Trophoblast cell (in vitro differentiated cells and primary cell): Measurements from ENCODE around the gene GADL1.

Source experiments
- DNase-seq, 2 donors: peaks; one replicate each; pipeline ENCODE4 v3.0.0-alpha.2; 2016
- H2AFZ ChIP-seq: 2 replicates; pipeline ENCODE4 v1.6.1; 2013; ENCODE audit warnings: low read length, moderate library complexity, mild to moderate bottlenecking; ENCODE audit not compliant: insufficient read depth, poor library complexity
- H2AK5ac ChIP-seq: 2 replicates; pipeline ENCODE4 v1.6.1; 2013; ENCODE audit warnings: mild to moderate bottlenecking, low read length
- H2BK120ac ChIP-seq: 2 replicates; pipeline ENCODE4 v1.6.1; 2013; ENCODE audit warnings: low read length, mild to moderate bottlenecking, moderate library complexity; ENCODE audit not compliant: insufficient read depth, poor library complexity
- H2BK12ac ChIP-seq: 2 replicates; pipeline ENCODE4 v1.6.1; 2013; ENCODE audit warnings: mild to moderate bottlenecking, low read length, moderate library complexity
- H2BK5ac ChIP-seq: 2 replicates; pipeline ENCODE4 v1.6.1; 2013; ENCODE audit warnings: low read length, low read depth, moderate library complexity, mild to moderate bottlenecking; ENCODE audit not compliant: poor library complexity
- H3K14ac ChIP-seq: 2 replicates; pipeline ENCODE4 v1.6.1; 2013; ENCODE audit warnings: mild to moderate bottlenecking, low read length
- H3K18ac ChIP-seq: 2 replicates; pipeline ENCODE4 v1.6.1; 2013; ENCODE audit warnings: mild to moderate bottlenecking, low read length
- H3K23ac ChIP-seq: 2 replicates; pipeline ENCODE4 v1.6.1; 2013; ENCODE audit warnings: low read length
- H3K27ac ChIP-seq: 2 replicates; pipeline ENCODE4 v1.5.1; 2013; ENCODE audit warnings: low read depth, mild to moderate bottlenecking, inconsistent platforms, low read length, moderate library complexity
- H3K27me3 ChIP-seq: 2 replicates; pipeline ENCODE4 v1.6.1; 2013; ENCODE audit warnings: inconsistent platforms, mild to moderate bottlenecking, low read length, moderate library complexity; ENCODE audit not compliant: insufficient read depth
- H3K36me3 ChIP-seq, 2 experiments: 1 replicate in 1 of 2; 2 replicates in 1 of 2; pipeline ENCODE4 v1.6.1; 2013; ENCODE audit warnings: low read length in 2 of 2, mild to moderate bottlenecking in 2 of 2, moderate library complexity in 1 of 2; ENCODE audit not compliant: insufficient read depth in 2 of 2, control insufficient read depth in 1 of 2
- H3K4ac ChIP-seq: 2 replicates; pipeline ENCODE4 v1.6.1; 2013; ENCODE audit warnings: low read depth, mild to moderate bottlenecking, low read length, moderate library complexity
- H3K4me1 ChIP-seq, 2 experiments: 1 replicate in 1 of 2; 2 replicates in 1 of 2; pipeline ENCODE4 v1.6.1; 2013; ENCODE audit warnings: low read length in 2 of 2, mild to moderate bottlenecking in 2 of 2, moderate library complexity in 1 of 2; ENCODE audit not compliant: insufficient read depth in 2 of 2, control insufficient read depth in 1 of 2
- H3K4me2 ChIP-seq: 2 replicates; pipeline ENCODE4 v1.6.1; 2013; ENCODE audit warnings: inconsistent platforms, mild to moderate bottlenecking, low read length, moderate library complexity
- H3K4me3 ChIP-seq: 2 replicates; pipeline ENCODE4 v1.5.1; 2013; ENCODE audit warnings: mild to moderate bottlenecking, low read depth, low read length, inconsistent platforms
- H3K79me1 ChIP-seq: one replicate; pipeline ENCODE4 v1.6.1; 2013; ENCODE audit warnings: low read length
- H3K79me2 ChIP-seq: 2 replicates; pipeline ENCODE4 v1.6.1; 2013; ENCODE audit warnings: low read length, mild to moderate bottlenecking; ENCODE audit not compliant: control insufficient read depth, insufficient read depth, poor library complexity
- H3K9ac ChIP-seq: 2 replicates; pipeline ENCODE4 v1.6.1; 2013; ENCODE audit warnings: mild to moderate bottlenecking, low read length
- H3K9me3 ChIP-seq: 2 replicates; pipeline ENCODE4 v1.6.1; 2013; ENCODE audit warnings: low read depth, mild to moderate bottlenecking, control low read depth, inconsistent platforms, low read length; ENCODE audit not compliant: insufficient read depth
- H4K12ac ChIP-seq: 2 replicates; pipeline ENCODE4 v1.6.1; 2013; ENCODE audit warnings: low read depth, mild to moderate bottlenecking, low read length, moderate library complexity
- H4K8ac ChIP-seq: 2 replicates; pipeline ENCODE4 v1.6.1; 2013; ENCODE audit warnings: low read depth, mild to moderate bottlenecking, low read length, moderate library complexity
- H4K91ac ChIP-seq: one replicate; pipeline ENCODE4 v1.6.1; 2013; ENCODE audit warnings: low read depth, mild to moderate bottlenecking, low read length, moderate library complexity
- WGBS: extraction: QIAGEN DNeasy Blood & Tissue Kit; methylation state at CpG from one replicate; pipeline ENCODE4 v1.1.7; 2013; ENCODE audit warnings: missing lambda C conversion rate; ENCODE audit not compliant: insufficient read length, insufficient coverage; ENCODE audit errors: extremely low coverage; 5-methylcytosine and 5-hydroxymethylcytosine counted together

The GADL1 gene

DNA sequence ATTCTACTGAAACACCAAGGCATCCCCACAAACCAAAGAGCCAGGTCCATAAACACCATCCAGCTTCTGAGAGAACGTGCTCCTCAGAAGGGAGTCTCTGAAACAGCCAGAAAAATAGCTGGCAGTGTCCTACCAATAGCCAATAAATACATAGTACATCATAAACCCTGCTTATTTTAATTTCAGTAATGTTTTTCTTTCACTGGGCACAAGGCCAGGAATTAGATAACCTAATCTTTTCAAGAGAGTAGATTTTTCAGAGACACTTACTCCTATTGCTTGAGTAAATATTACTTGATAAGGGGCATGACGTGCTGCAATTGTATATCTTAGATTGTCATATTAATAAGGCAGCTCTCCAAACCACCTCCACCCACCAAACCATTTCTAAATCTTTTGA, 22.7 kb downstream of the GADL1 start:
- H2AK5ac ChIP-seq: no peak overlapping the region
- no peak for DNase-seq
- no peak overlapping the region for H3K14ac ChIP-seq
- H3K18ac ChIP-seq: no peak overlapping the region
- H3K4me2 ChIP-seq: no peak overlapping the region
- H3K79me2 ChIP-seq: no peaks in the 10 kb centered on the region
- H4K12ac ChIP-seq: no peak overlapping the region
- no peak overlapping the region for H3K4me3 ChIP-seq
- no peaks in the 10 kb centered on the region for H3K4me1 ChIP-seq
- no peak overlapping the region for H2AFZ ChIP-seq
- H4K91ac ChIP-seq: no peak overlapping the region
- H3K9me3 ChIP-seq: no peaks in the 10 kb centered on the region
- no peak overlapping the region for H3K23ac ChIP-seq
- WGBS: no CpG with 5 or more reads among the region's 2 CpGs
- H4K8ac ChIP-seq: no peak overlapping the region
- H3K79me1 ChIP-seq: no peaks in the 10 kb centered on the region
- no peak overlapping the region for H2BK5ac ChIP-seq
- H3K9ac ChIP-seq: no peak overlapping the region
- no peak overlapping the region for H2BK120ac ChIP-seq
- no peaks in the 10 kb centered on the region for H3K27me3 ChIP-seq
- H2BK12ac ChIP-seq: no peak overlapping the region
- no peak overlapping the region for H3K4ac ChIP-seq
- H3K27ac ChIP-seq: no peak overlapping the region
- H3K36me3 ChIP-seq: no peaks in the 10 kb centered on the region

DNA sequence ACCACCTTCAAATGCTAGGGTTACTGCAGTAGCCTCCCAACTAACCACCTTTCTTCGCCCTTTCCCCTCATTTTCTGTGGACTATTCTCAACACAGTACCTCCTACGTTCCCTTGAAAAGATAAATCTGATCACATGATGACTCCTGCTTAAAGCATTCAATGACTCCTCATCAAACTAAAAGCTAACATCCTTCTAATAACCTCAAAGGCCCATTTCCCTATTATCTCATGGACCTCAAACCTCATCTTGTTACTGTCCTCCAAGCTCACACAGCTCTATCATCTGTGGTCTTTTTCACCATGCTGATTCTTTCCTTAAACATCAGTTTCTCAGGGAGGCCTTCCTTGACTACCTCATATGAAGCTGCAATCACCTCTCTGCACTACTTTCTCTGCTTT, 29.6 kb downstream of the GADL1 start:
- H3K4ac ChIP-seq: no peak overlapping the region
- no peak overlapping the region for H3K27ac ChIP-seq
- no peak overlapping the region for H2BK12ac ChIP-seq
- no peaks in the 10 kb centered on the region for H3K27me3 ChIP-seq
- no peak overlapping the region for H3K4me3 ChIP-seq
- H3K9ac ChIP-seq: no peak overlapping the region
- peak overlapping the region; percentile 96 for H3K23ac ChIP-seq
- H2AFZ ChIP-seq: no peak overlapping the region
- no peak overlapping the region for H4K12ac ChIP-seq
- no peak overlapping the region for H3K4me2 ChIP-seq
- no CpG with 5 or more reads among the region's 2 CpGs for WGBS
- no peaks in the 10 kb centered on the region for H3K79me1 ChIP-seq
- no peaks in the 10 kb centered on the region for H3K9me3 ChIP-seq
- no peaks in the 10 kb centered on the region for H3K4me1 ChIP-seq
- no peaks in the 10 kb centered on the region for H3K79me2 ChIP-seq
- H2AK5ac ChIP-seq: no peak overlapping the region
- no peak overlapping the region for H4K91ac ChIP-seq
- no peak for DNase-seq
- H2BK120ac ChIP-seq: no peak overlapping the region
- H3K14ac ChIP-seq: no peak overlapping the region
- H4K8ac ChIP-seq: no peak overlapping the region
- H2BK5ac ChIP-seq: no peak overlapping the region
- no peaks in the 10 kb centered on the region for H3K36me3 ChIP-seq
- no peak overlapping the region for H3K18ac ChIP-seq

DNA sequence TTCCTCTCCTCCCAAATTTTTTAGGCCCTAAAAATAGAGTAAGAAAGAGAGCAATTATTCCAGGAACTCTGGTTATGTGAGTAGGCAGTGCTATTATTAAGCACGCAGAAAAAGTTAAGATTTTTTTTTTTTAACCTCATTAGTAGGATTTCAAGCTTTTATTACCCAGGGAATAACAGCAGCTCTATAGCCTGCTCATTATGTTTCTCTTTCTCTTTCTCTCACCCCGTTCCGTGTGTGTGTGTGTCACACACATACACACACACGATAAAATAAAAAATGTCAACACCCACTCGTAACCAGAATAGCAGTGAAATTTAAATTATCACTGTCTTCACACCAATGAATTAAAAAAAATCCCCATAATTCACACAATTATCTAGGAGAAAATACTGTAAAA, 30.3 kb downstream of the GADL1 start:
- H4K8ac ChIP-seq: no peak overlapping the region
- no peaks in the 10 kb centered on the region for H3K9me3 ChIP-seq
- no peak overlapping the region for H3K9ac ChIP-seq
- H2BK12ac ChIP-seq: no peak overlapping the region
- H2BK5ac ChIP-seq: no peak overlapping the region
- H2AK5ac ChIP-seq: no peak overlapping the region
- no peak overlapping the region for H2AFZ ChIP-seq
- no peak overlapping the region for H3K4ac ChIP-seq
- H3K18ac ChIP-seq: no peak overlapping the region
- H3K4me1 ChIP-seq: no peaks in the 10 kb centered on the region
- H4K91ac ChIP-seq: no peak overlapping the region
- H3K79me1 ChIP-seq: no peaks in the 10 kb centered on the region
- H4K12ac ChIP-seq: no peak overlapping the region
- H3K27me3 ChIP-seq: no peaks in the 10 kb centered on the region
- no peak overlapping the region for H3K14ac ChIP-seq
- H3K4me3 ChIP-seq: no peak overlapping the region
- WGBS: no CpG with 5 or more reads among the region's 5 CpGs
- H3K27ac ChIP-seq: no peak overlapping the region
- no peak overlapping the region for H2BK120ac ChIP-seq
- H3K4me2 ChIP-seq: no peak overlapping the region
- H3K23ac ChIP-seq: no peak overlapping the region
- no peaks in the 10 kb centered on the region for H3K36me3 ChIP-seq
- DNase-seq: no peak
- no peaks in the 10 kb centered on the region for H3K79me2 ChIP-seq

DNA sequence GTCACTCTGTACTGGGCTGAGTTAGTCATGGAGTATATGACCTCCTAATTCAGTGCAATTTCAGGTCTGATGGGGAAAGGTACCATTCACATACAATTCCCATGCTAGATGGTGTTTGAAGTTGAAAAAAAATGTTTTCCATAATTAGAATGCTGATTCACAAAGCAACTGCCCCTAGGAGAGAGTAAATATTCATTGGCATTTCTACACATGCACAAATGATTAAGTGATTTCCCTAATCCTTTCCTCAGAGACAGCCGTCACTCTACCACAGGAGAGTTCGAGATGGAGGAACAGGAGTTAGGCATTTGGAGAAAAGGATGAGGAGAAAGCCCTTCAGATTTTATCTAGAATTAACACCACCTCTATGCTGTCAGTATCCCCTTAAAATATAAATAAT, 32.5 kb downstream of the GADL1 start:
- H4K91ac ChIP-seq: no peak overlapping the region
- no peaks in the 10 kb centered on the region for H3K4me1 ChIP-seq
- H3K14ac ChIP-seq: no peak overlapping the region
- H4K12ac ChIP-seq: no peak overlapping the region
- DNase-seq: no peak
- H2BK12ac ChIP-seq: no peak overlapping the region
- H3K9ac ChIP-seq: no peak overlapping the region
- no peak overlapping the region for H3K4me3 ChIP-seq
- no peak overlapping the region for H2AK5ac ChIP-seq
- no peaks in the 10 kb centered on the region for H3K79me1 ChIP-seq
- H2BK120ac ChIP-seq: no peak overlapping the region
- no peak overlapping the region for H2AFZ ChIP-seq
- H3K4me2 ChIP-seq: no peak overlapping the region
- H3K4ac ChIP-seq: no peak overlapping the region
- H3K23ac ChIP-seq: no peak overlapping the region
- H3K27ac ChIP-seq: no peak overlapping the region
- no CpG with 5 or more reads among the region's 2 CpGs for whole genome bisulfite sequencing
- no peaks in the 10 kb centered on the region for H3K27me3 ChIP-seq
- no peak overlapping the region for H3K18ac ChIP-seq
- H3K36me3 ChIP-seq: no peaks in the 10 kb centered on the region
- no peak overlapping the region for H4K8ac ChIP-seq
- H3K9me3 ChIP-seq: no peaks in the 10 kb centered on the region
- H3K79me2 ChIP-seq: no peaks in the 10 kb centered on the region
- no peak overlapping the region for H2BK5ac ChIP-seq
